SK-N-SH treated with all-trans-retinoic acid at 6 μM for 48 hours (cell line): Measurements from ENCODE around the gene IFNA4.
"Not testable (repeated sequence)": the region's sequence is repeated elsewhere in the genome, so short reads cannot be mapped to it uniquely, and the experiment has no call there.

ENCODE experiments used
- ATAC-seq: fragments of 200-7000 bp; cut with Tn5 transposase; 3 replicates; pipeline ENCODE4 v1.9.1; 2020; ENCODE audit warnings: mild to moderate bottlenecking, moderate library complexity
- ARNTL ChIP-seq: fragments of 450-650 bp; formaldehyde crosslinking; IDR thresholded peaks from 2 replicates; pipeline ENCODE4 v1.5.0; 2020; ENCODE audit warnings: low read depth, mild to moderate bottlenecking, moderate library complexity, borderline replicate concordance
- BACH2 ChIP-seq: fragments of 250-450 bp; sonication (Bioruptor Pico); IDR thresholded peaks from 2 replicates; pipeline ENCODE4 v1.9.0; 2021; ENCODE audit warnings: mild to moderate bottlenecking, borderline replicate concordance
- CREB5 ChIP-seq: fragments of 250-450 bp; sonication (Bioruptor Pico); IDR thresholded peaks from 2 replicates; pipeline ENCODE4 v1.5.1; 2020; ENCODE audit warnings: low read depth, mild to moderate bottlenecking, moderate library complexity
- CSDC2 ChIP-seq: fragments of 250-450 bp; sonication (Bioruptor Pico); IDR thresholded peaks from 2 replicates; pipeline ENCODE4 v1.5.0; 2020; ENCODE audit warnings: mild to moderate bottlenecking, moderate library complexity
- ESRRG ChIP-seq: fragments of 250-450 bp; sonication (Bioruptor Pico); IDR thresholded peaks from 2 replicates; pipeline ENCODE4 v1.6.1; 2021; ENCODE audit warnings: mild to moderate bottlenecking
- PATZ1 ChIP-seq: fragments of 250-450 bp; sonication (Bioruptor Pico); IDR thresholded peaks from 2 replicates; pipeline ENCODE4 v1.8.0; 2020; ENCODE audit warnings: mild to moderate bottlenecking, moderate library complexity, borderline replicate concordance
- PPARA ChIP-seq: fragments of 250-450 bp; sonication (Bioruptor Pico); IDR thresholded peaks from 2 replicates; pipeline ENCODE4 v1.5.0; 2020; ENCODE audit warnings: mild to moderate bottlenecking, borderline replicate concordance
- SNAI2 ChIP-seq: fragments of 250-450 bp; sonication (Bioruptor Pico); IDR thresholded peaks from 2 replicates; pipeline ENCODE4 v1.5.0; 2020; ENCODE audit warnings: mild to moderate bottlenecking, moderate library complexity
- TCF4 ChIP-seq: fragments of 250-450 bp; sonication (Bioruptor Pico); IDR thresholded peaks from 2 replicates; pipeline ENCODE4 v1.8.0; 2021; ENCODE audit warnings: mild to moderate bottlenecking, moderate library complexity, borderline replicate concordance
- TOX ChIP-seq: fragments of 250-450 bp; sonication (Bioruptor Pico); IDR thresholded peaks from 2 replicates; pipeline ENCODE4 v1.8.0; 2021; ENCODE audit warnings: mild to moderate bottlenecking, moderate library complexity, borderline replicate concordance
- ZC3H10 ChIP-seq: fragments of 250-450 bp; sonication (Bioruptor Pico); IDR thresholded peaks from 2 replicates; pipeline ENCODE4 v1.5.1; 2021; ENCODE audit warnings: mild to moderate bottlenecking, moderate library complexity
- ZFP3 ChIP-seq: fragments of 250-450 bp; sonication (Bioruptor Pico); IDR thresholded peaks from 2 replicates; pipeline ENCODE4 v1.5.0; 2020; ENCODE audit warnings: mild to moderate bottlenecking, moderate library complexity
- ZFP30 ChIP-seq: fragments of 450-650 bp; formaldehyde crosslinking; IDR thresholded peaks from 2 replicates; pipeline ENCODE4 v1.5.0; 2022; ENCODE audit warnings: mild to moderate bottlenecking, moderate library complexity
- ZNF70 ChIP-seq: fragments of 450-650 bp; formaldehyde crosslinking; IDR thresholded peaks from 2 replicates; pipeline ENCODE4 v1.5.0; 2020; ENCODE audit warnings: mild to moderate bottlenecking, moderate library complexity

The IFNA4 gene

GRCh38 chr9:21213411-21214326 is 26.3 kb upstream of the IFNA4 start:
- peak; percentile 61; the same call in 2 of the 3 replicates for ATAC-seq

GRCh38 chr9:21212160-21212559 is 24.8 kb upstream of the IFNA4 start:
- ATAC-seq: not testable (repeated sequence)

- not testable (repeated sequence) for ATAC-seq
These were observed 23.4 kb upstream of the IFNA4 start for GRCh38 chr9:21210782-21211181.

GRCh38 chr9:21210311-21210710 is 22.9 kb upstream of the IFNA4 start:
- no peak for TF ChIP-seq TOX (CRISPR knock-in tag)
- TF ChIP-seq, all 23 proteins: peak for 0
- no peak for ATAC-seq

GRCh38 chr9:21207043-21207442 is 19.7 kb upstream of the IFNA4 start, which contains the start of gene IFNA10:
Gene IFNA10 (minus strand): TSS chr9:21207143. CDS start chr9:21207097, 46 bp downstream.
- ATAC-seq: not testable (repeated sequence)

- no peak for ATAC-seq
- no peak for TF ChIP-seq ZNF70 (CRISPR knock-in tag)
- no peak for TF ChIP-seq ZFP30 (CRISPR knock-in tag)
- TF ChIP-seq CREB5: no peak
- TF ChIP-seq ZFP3 (CRISPR knock-in tag): no peak
- TF ChIP-seq PPARA (CRISPR knock-in tag): no peak
- TF ChIP-seq BACH2 (CRISPR knock-in tag): no peak
- no peak for TF ChIP-seq CSDC2 (CRISPR knock-in tag)
- no peak for TF ChIP-seq ARNTL
- no peak for TF ChIP-seq ZC3H10 (CRISPR knock-in tag)
- no peak for TF ChIP-seq SNAI2 (CRISPR knock-in tag)
- no peak for TF ChIP-seq TCF4 (CRISPR knock-in tag)
- TF ChIP-seq PATZ1 (CRISPR knock-in tag): no peak
- no peak for TF ChIP-seq ESRRG (CRISPR knock-in tag)
These were observed 17.8 kb upstream of the IFNA4 start for GRCh38 chr9:21205204-21205603.

- not testable (repeated sequence) for ATAC-seq
These were observed 14.7 kb upstream of the IFNA4 start, which contains the start of gene IFNA7 for GRCh38 chr9:21202105-21202504. Gene IFNA7 (minus strand): TSS chr9:21202205. CDS start chr9:21202165, 40 bp downstream.

- peak; percentile 96 for ATAC-seq
These were observed 7.7 kb upstream of the IFNA4 start for GRCh38 chr9:21194867-21195776.

GRCh38 chr9:21182810-21183736 is 4.3 kb downstream of the IFNA4 start:
- peak; percentile 92 for ATAC-seq
